Panc1 (cell line): Measurements from ENCODE around the gene SETD1A. TPM values are rescaled to one million over a fixed set of nuclear protein-coding genes. Genes with fewer than 3 reads are reported as not detected.

Experiments
- ATAC-seq: fragments of 200-7000 bp; cut with Tn5 transposase; 2 replicates; pipeline ENCODE4 v1.9.1; 2020; ENCODE audit warnings: mild to moderate bottlenecking, moderate library complexity
- BruUV-seq: library from RNA; stranded (reverse); fragments of 400-500 nt; replicated peaks from 2 replicates; lab custom pipeline; 2021; lab: Mats Ljungman, UMichigan
- CTCF ChIA-PET: fragments of 300-600 bp; sonication (Branson Sonifier 250); formaldehyde crosslinking; loops from one replicate; lab custom pipeline; 2022; ENCODE audit warnings: antibody characterized with exemption; lab: Charles Lee
- POLR2A ChIA-PET: fragments of 300-600 bp; sonication (Branson Sonifier 250); formaldehyde crosslinking; loops from one replicate; lab custom pipeline; 2022; ENCODE audit warnings: antibody characterized with exemption; lab: Charles Lee
- DNase-seq: peaks from one replicate; pipeline ENCODE4 v3.0.0-alpha.2; 2010; ENCODE audit warnings: low read depth, low spot score
- H3K27ac ChIP-seq: 2 replicates; pipeline ENCODE4 v1.5.1; 2011; ENCODE audit warnings: mild to moderate bottlenecking, low read length, inconsistent platforms
- H3K27me3 ChIP-seq: fragments of 200-500 bp; sonication (Bioruptor generic); 2 replicates; pipeline ENCODE4 v1.6.0; 2014; ENCODE audit warnings: low read length, inconsistent platforms; ENCODE audit not compliant: control insufficient read depth, insufficient read depth
- H3K36me3 ChIP-seq: fragments of 200-500 bp; sonication (Bioruptor generic); 2 replicates; pipeline ENCODE4 v1.5.1; 2014; ENCODE audit warnings: inconsistent platforms, mild to moderate bottlenecking, low read length, moderate library complexity; ENCODE audit not compliant: control insufficient read depth, insufficient read depth
- H3K4me1 ChIP-seq: 2 replicates; pipeline ENCODE4 v1.5.1; 2011; ENCODE audit warnings: inconsistent platforms, mild to moderate bottlenecking, low read length, moderate library complexity; ENCODE audit not compliant: control insufficient read depth, insufficient read depth
- H3K4me3 ChIP-seq, 2 experiments: 2 replicates each; pipeline ENCODE4 v1.5.1; 2011 to 2012; ENCODE audit warnings: low read depth in 2 of 2, low read length in 2 of 2, mild to moderate bottlenecking in 2 of 2, inconsistent platforms in 1 of 2, moderate library complexity in 1 of 2
- H3K9me3 ChIP-seq: fragments of 200-500 bp; sonication (Bioruptor generic); 2 replicates; pipeline ENCODE4 v1.5.1; 2014; ENCODE audit warnings: low read depth, mild to moderate bottlenecking, inconsistent platforms, low read length, moderate library complexity; ENCODE audit not compliant: control insufficient read depth, insufficient read depth
- CTCF ChIP-seq: fragments of 450-650 bp; IDR thresholded peaks from 2 replicates; pipeline ENCODE4 v1.5.1; 2017; ENCODE audit warnings: mild to moderate bottlenecking
- POLR2AphosphoS5 ChIP-seq: IDR thresholded peaks from 2 replicates; pipeline ENCODE4 v1.6.1; 2012; ENCODE audit warnings: mild to moderate bottlenecking, low read depth, low read length, moderate library complexity
- REST ChIP-seq, 2 experiments: IDR thresholded peaks; 2 replicates each; pipeline ENCODE4 v1.6.1; 2011 to 2012; ENCODE audit warnings: low read depth in 2 of 2, control low read depth in 1 of 2, low read length in 1 of 2, mild to moderate bottlenecking in 1 of 2, moderate library complexity in 1 of 2; ENCODE audit not compliant: insufficient read depth in 1 of 2
- SIN3A ChIP-seq: IDR thresholded peaks from 2 replicates; pipeline ENCODE4 v1.6.1; 2012; ENCODE audit warnings: low read depth, mild to moderate bottlenecking, low read length, moderate library complexity, borderline replicate concordance; ENCODE audit not compliant: insufficient read depth
- TCF7L2 ChIP-seq: IDR thresholded peaks from 2 replicates; pipeline ENCODE4 v1.6.1; 2011; ENCODE audit warnings: mild to moderate bottlenecking, low read depth, low read length, inconsistent platforms
- in situ Hi-C: cut with HindIII; loops from 2 replicates; pipeline ENCODE4 v1.10.0; 2016; ENCODE audit warnings: low sequenced_read_pairs, low pct_unique_long_range_greater_than_20kb
- intact Hi-C: fragments of 100-400 bp; cut with micrococcal nuclease; formaldehyde crosslinking; loops from one replicate; pipeline ENCODE4 v1.10.0; 2022; ENCODE audit not compliant: unreplicated experiment
- total RNA-seq: library from RNA; stranded (reverse); gene quantifications from one replicate; pipeline ENCODE4 v1.2.1, GENCODE V29; 2021; ENCODE audit not compliant: unreplicated experiment

The SETD1A gene
- total RNA-seq, 1 experiment from 2014 or later = 38.7 TPM

- H3K27me3 ChIP-seq = no peaks in the 10 kb centered on the region
- no peak for ATAC-seq
- peak overlapping the region; percentile 95 for H3K27ac ChIP-seq
- peak overlapping the region; percentile 82 to 92 for H3K4me3 ChIP-seq
- in situ Hi-C loops (no loop called here), intact Hi-C loops (loop anchor here (5.0 kb wide), 1 partner anchor 147 kb away; no protein-coding TSS in a partner anchor)
- no peaks in the 10 kb centered on the region; the same call in 1 of the 2 replicates for H3K36me3 ChIP-seq
- ChIA-PET POLR2A (interaction anchor here (1.0 kb wide), 1 partner anchor 17 kb away, joined by 4 read pairs; no protein-coding TSS in a partner anchor), CTCF (interaction anchor here (0.5 kb wide), 1 partner anchor 11 kb away, joined by 7 read pairs; no protein-coding TSS in a partner anchor)
- no peak for DNase-seq
- H3K4me1 ChIP-seq = peaks cover 43% of the 10 kb centered on the region
- TF ChIP-seq SIN3A = no peak
- TF ChIP-seq CTCF = no peak
- TF ChIP-seq REST (IDR thresholded peaks at IDR 0.05; ENCODE audit: insufficient read depth in 1 of 2, low read depth in 2 of 2, low read length in 1 of 2) = no peak
- no peak for TF ChIP-seq TCF7L2
- TF ChIP-seq POLR2AphosphoS5 = no peak; the same call in none of the 2 replicates
- no peaks in the 10 kb centered on the region for H3K9me3 ChIP-seq
- BruUV-seq = no TSS peak
These were observed 7.0 kb upstream of the SETD1A start for GRCh38 chr16:30950516-30951065.

GRCh38 chr16:30951193-30951592, 6.4 kb upstream of the SETD1A start:
- no peaks in the 10 kb centered on the region for H3K27me3 ChIP-seq
- intact Hi-C loops (loop anchor here (5.0 kb wide), 1 partner anchor 146 kb away; no protein-coding TSS in a partner anchor), in situ Hi-C loops (no loop called here)
- no peak for DNase-seq
- H3K27ac ChIP-seq = no peak overlapping the region
- TF ChIP-seq REST (IDR thresholded peaks at IDR 0.05; ENCODE audit: insufficient read depth in 1 of 2, low read depth in 2 of 2, low read length in 1 of 2) (no peak), POLR2AphosphoS5 (no peak)
- BruUV-seq = no TSS peak
- ChIA-PET POLR2A (no interaction called here), CTCF (no interaction called here)
- H3K4me1 ChIP-seq = peaks cover 43% of the 10 kb centered on the region
- no peaks in the 10 kb centered on the region for H3K9me3 ChIP-seq
- no peak for ATAC-seq
- H3K4me3 ChIP-seq = no peak overlapping the region
- H3K36me3 ChIP-seq = no peaks in the 10 kb centered on the region; the same call in 1 of the 2 replicates
